Vagina (tissue), 2 donors: ENCODE measurements around the gene PGAP1.

Experiments used
- POLR2A ChIP-seq, 2 donors: fragments of 450-650 bp; IDR thresholded peaks; one replicate each; pipeline ENCODE4 v1.6.1; 2017; ENCODE audit warnings: antibody characterized with exemption in 2 of 2, mild to moderate bottlenecking in 2 of 2, moderate library complexity in 2 of 2
- POLR2AphosphoS5 ChIP-seq, 2 donors: sonication (generic); formaldehyde crosslinking; IDR thresholded peaks; one replicate each; pipeline ENCODE4 v1.9.0; 2017; ENCODE audit warnings: antibody characterized with exemption in 2 of 2, mild to moderate bottlenecking in 2 of 2, low read depth in 1 of 2; ENCODE audit not compliant: insufficient read depth in 1 of 2
- TF ChIP-seq, protein P1 (sequence below), 3 experiments: fragments of 450-650 bp in 2 of 3; fragments of 200-600 bp in 1 of 3; sonication (generic) in 1 of 3; IDR thresholded peaks; one replicate each; pipeline ENCODE4 v1.5.1; 2017 to 2019; ENCODE audit warnings: antibody characterized with exemption in 3 of 3, mild to moderate bottlenecking in 2 of 3, moderate library complexity in 2 of 3

DNA sequence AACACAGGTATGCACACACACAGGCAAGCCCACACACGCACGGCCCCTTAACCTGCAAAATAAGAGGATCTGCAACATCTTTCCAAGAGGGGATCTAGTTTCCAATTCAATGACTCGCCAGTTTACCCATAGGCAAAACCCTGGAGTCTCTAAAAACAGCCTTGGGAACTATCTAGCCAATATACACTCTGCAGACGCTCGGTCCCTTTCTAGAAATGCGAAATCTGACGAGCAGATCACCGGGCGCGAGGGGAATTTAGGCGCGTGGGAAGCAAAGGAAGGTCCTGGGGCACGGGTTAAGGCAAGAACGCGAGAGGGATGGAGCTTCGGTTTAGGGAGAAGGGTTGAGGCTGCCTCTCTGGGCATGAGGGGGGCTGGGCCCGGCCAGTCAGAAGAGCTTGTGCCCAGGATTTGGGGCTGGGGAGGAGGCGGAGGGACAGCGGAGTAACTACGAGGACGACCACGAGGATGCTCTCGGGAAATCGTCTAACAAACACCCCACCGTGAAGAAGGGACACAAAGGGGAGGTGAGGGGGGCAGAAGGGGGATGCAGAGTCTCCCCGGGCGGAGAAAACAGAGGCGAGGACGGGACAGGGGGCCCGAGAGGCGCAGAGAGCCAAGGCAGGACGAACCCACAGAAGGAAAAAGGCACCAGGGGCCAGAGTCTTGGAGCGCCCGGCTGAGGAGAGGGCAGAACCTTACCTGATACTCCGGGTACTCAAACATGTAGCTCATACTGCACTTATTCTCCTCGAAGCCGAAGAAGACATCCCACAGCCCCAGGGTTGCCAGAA, 542 bp downstream of the PGAP1 start:
- TF ChIP-seq, protein P1, sequence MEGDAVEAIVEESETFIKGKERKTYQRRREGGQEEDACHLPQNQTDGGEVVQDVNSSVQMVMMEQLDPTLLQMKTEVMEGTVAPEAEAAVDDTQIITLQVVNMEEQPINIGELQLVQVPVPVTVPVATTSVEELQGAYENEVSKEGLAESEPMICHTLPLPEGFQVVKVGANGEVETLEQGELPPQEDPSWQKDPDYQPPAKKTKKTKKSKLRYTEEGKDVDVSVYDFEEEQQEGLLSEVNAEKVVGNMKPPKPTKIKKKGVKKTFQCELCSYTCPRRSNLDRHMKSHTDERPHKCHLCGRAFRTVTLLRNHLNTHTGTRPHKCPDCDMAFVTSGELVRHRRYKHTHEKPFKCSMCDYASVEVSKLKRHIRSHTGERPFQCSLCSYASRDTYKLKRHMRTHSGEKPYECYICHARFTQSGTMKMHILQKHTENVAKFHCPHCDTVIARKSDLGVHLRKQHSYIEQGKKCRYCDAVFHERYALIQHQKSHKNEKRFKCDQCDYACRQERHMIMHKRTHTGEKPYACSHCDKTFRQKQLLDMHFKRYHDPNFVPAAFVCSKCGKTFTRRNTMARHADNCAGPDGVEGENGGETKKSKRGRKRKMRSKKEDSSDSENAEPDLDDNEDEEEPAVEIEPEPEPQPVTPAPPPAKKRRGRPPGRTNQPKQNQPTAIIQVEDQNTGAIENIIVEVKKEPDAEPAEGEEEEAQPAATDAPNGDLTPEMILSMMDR (IDR thresholded peaks at IDR 0.05): no peak
- TF ChIP-seq POLR2AphosphoS5 (IDR thresholded peaks at IDR 0.05; ENCODE audit: insufficient read depth in 1 of 2, low read depth in 1 of 2) (no peak), POLR2A (IDR thresholded peaks at IDR 0.05) (no peak)
